ENCODE measurements around the gene PRTFDC1.

DNA sequence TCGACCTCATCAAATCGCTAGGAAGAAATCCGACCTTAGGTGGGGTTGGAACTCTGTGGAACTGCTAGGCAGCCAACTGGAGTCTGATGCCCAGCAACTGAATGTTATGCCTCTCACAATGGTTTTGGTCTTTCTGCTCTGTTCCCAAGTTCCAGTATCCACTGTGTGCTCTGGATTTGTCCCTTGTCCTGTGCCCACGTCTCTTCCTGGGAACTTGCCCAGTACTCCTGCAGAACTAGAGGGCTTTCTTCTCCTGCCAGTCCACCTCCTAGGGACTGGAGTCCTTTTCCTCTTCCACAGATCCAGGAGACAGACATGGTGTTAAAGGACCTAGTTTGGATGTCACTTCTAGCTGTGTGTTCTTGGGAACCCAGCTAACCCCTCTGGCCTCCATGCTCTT lies 26.6 kb downstream of the PRTFDC1 start:
- TF ChIP-seq EZH2phosphoT487 (IDR thresholded peaks at IDR 0.05; ENCODE audit: borderline replicate concordance, low read length): no peak
- TF ChIP-seq, protein P1, sequence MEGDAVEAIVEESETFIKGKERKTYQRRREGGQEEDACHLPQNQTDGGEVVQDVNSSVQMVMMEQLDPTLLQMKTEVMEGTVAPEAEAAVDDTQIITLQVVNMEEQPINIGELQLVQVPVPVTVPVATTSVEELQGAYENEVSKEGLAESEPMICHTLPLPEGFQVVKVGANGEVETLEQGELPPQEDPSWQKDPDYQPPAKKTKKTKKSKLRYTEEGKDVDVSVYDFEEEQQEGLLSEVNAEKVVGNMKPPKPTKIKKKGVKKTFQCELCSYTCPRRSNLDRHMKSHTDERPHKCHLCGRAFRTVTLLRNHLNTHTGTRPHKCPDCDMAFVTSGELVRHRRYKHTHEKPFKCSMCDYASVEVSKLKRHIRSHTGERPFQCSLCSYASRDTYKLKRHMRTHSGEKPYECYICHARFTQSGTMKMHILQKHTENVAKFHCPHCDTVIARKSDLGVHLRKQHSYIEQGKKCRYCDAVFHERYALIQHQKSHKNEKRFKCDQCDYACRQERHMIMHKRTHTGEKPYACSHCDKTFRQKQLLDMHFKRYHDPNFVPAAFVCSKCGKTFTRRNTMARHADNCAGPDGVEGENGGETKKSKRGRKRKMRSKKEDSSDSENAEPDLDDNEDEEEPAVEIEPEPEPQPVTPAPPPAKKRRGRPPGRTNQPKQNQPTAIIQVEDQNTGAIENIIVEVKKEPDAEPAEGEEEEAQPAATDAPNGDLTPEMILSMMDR (IDR thresholded peaks at IDR 0.05; ENCODE audit: low read depth, low read length, poor library complexity, severe bottlenecking): no peak

All from DOHH2 (cell line).